Lower leg skin (tissue), 4 donors: Measurements from ENCODE around the gene FGD3. TPM values are rescaled to one million over a fixed set of nuclear protein-coding genes. Genes with fewer than 3 reads are reported as not detected.

Experiments used
- DNase-seq, 2 donors: peaks; one replicate each; pipeline ENCODE4 v3.0.0-alpha.2; 2019; ENCODE audit warnings: low spot score in 2 of 2
- H3K4me3 ChIP-seq: fragments of 200-600 bp; sonication (generic); 2 replicates; pipeline ENCODE4 v1.5.1; 2017; ENCODE audit warnings: mild to moderate bottlenecking, low read depth; ENCODE audit not compliant: poor library complexity, severe bottlenecking
- CTCF ChIP-seq, 3 donors: fragments of 450-650 bp; IDR thresholded peaks; one replicate each; pipeline ENCODE4 v1.5.1; 2016; ENCODE audit warnings: antibody characterized with exemption in 3 of 3, mild to moderate bottlenecking in 3 of 3, moderate library complexity in 2 of 3
- POLR2A ChIP-seq, 2 donors: fragments of 450-650 bp; IDR thresholded peaks; one replicate each; pipeline ENCODE4 v1.6.1; 2016 to 2017; ENCODE audit warnings: antibody characterized with exemption in 2 of 2, mild to moderate bottlenecking in 1 of 2, moderate library complexity in 1 of 2
- WGBS, 2 donors: methylation state at CpG; one replicate each; pipeline ENCODE4 v1.1.5; 2018; 5-methylcytosine and 5-hydroxymethylcytosine counted together
- intact Hi-C: fragments of 100-400 bp; cut with DNase I; formaldehyde crosslinking; loops from one replicate; pipeline ENCODE4 v1.15.0; 2023; ENCODE audit warnings: low total_unique reads
- total RNA-seq, 4 donors: library from RNA; depleted of rRNA; stranded (reverse); fragments of >200 nt; gene quantifications; one replicate each; pipeline ENCODE4 v1.1.0, GENCODE V29; 2016

The FGD3 gene
- total RNA-seq, 4 donors from 2014 or later: 3.4 to 11.6 (median 5.7) TPM

GRCh38 chr9:93054758-93055704 lies 107.7 kb downstream of the FGD3 start:
- no peak for TF ChIP-seq POLR2A (IDR thresholded peaks at IDR 0.05)
- TF ChIP-seq CTCF (IDR thresholded peaks at IDR 0.05): no peak
- no peak overlapping the region for H3K4me3 ChIP-seq
- intact Hi-C loops: no loop called here
- DNase-seq: no peak
- WGBS, 2 donors: 81 to 86% methylated on average over 11 of the region's 11 CpGs

DNA sequence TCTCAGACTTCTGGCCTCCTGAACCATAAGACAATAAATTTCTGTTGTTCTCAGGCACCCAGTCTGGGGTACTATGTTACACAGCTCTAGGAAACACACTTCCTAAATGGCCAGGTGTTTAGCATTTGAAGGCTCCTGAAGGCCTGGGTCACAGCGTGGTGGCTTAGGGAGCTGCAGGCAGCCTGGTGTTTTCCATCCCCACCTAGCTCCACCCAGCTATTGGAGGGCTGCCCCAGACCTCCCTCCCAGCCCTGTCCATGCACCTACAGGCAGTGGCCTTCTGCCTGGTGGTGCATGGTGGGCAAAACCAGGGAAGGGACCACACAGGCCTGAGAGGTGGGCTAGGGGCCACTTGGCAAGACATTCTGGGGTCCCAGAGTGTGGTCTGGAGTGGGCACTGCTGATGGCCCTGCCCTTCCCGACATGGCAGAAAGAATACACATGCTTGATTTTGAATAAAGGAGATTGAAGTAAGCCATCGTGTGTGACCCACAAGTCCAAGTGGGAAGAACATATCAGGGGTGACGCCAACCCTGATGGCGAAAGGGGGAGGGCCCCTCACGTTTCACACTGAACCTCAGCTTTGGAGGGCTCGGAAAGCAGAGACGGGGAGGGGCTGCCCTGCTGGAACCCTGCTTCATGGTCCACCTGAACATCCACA lies 109.8 kb downstream of the FGD3 start:
- 88 to 93% methylated on average over 8 of the region's 8 CpGs for WGBS, 2 donors
- H3K4me3 ChIP-seq: no peak overlapping the region
- intact Hi-C loops: no loop called here
- TF ChIP-seq POLR2A (IDR thresholded peaks at IDR 0.05) (no peak), CTCF (IDR thresholded peaks at IDR 0.05) (no peak)
- DNase-seq: no peak

DNA sequence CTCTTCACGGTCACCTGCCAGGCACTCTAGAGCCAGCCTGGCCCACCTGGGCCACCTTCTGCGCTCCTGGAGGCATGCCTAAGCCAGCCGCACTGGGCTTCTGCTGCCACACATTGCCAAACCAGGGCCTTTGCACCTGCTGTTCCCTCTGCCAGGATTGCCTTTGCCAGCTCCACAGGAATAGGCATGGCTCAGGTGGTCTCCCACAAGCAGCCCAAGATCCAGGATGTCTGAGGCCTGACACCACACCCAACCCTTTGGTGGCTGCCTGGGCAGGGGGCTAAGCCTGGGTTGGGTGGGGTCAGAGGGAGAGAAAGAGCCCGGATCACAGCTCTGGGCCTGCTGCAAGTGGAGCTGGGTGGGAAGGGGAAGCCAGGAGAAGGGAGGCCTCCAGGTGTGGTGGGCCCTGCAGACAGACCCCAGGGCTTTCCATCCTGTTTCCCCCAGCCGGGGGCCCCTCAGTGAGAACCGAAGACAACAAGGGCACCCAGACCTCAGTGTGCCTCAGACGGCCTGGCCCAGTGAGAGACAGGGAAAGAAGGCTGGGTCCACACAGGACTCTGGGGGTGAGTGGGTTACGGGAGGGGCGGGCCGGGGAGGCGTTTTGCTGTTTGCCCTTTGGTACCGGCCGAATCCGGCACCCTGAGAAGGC lies 110.5 kb downstream of the FGD3 start:
- intact Hi-C loops: no loop called here
- TF ChIP-seq POLR2A (IDR thresholded peaks at IDR 0.05) (no peak), CTCF (IDR thresholded peaks at IDR 0.05) (no peak)
- no peak overlapping the region for H3K4me3 ChIP-seq
- 63 to 66% methylated on average over 14 of the region's 14 CpGs for WGBS, 2 donors
- DNase-seq: no peak

DNA sequence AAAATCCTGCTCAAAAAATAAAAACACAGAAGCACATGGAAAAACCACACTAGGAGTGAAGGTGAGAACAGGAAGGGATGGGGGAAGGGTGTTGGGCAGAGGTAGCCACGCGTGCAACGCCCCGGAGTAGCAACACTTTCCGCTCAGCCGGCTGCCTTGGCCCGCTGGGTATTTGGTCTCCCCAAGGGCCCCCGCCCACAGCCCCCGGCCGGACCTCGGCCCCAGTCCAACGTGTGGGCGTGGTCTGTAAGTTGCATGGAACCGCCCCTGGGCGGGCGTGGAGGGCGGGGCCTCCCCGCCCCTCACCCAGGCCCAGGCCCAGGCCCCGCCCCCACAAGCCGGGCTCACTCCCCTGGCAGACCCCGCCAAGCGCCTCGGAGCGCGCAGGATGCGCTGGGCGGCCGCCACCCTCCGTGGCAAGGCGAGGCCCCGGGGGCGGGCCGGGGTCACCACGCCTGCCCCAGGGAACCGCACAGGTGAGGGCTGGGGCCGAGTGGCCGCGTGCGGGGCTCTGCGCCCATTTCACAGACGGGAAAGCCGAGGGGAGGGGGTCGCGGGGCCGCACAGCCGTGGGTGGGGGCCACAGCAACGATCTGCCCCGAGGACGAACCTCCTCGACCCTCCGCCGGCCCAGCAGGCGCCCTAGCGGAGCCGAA lies 111.2 kb downstream of the FGD3 start, which contains the start of gene SUSD3:
TSS of gene SUSD3 (plus strand) at position 347 of the 656 bp plus-strand sequence. CDS start at position 389, 42 bp downstream.
- H3K4me3 ChIP-seq: peak within 1 kb of the TSS; percentile 13
- intact Hi-C loops: no loop called here
- no peak for TF ChIP-seq CTCF (IDR thresholded peaks at IDR 0.05)
- TF ChIP-seq POLR2A (IDR thresholded peaks at IDR 0.05): no peak
- WGBS, 2 donors: 1 to 3% methylated on average over 12 to 41 of the region's 55 CpGs
- DNase-seq: peak; percentile 30 to 92

DNA sequence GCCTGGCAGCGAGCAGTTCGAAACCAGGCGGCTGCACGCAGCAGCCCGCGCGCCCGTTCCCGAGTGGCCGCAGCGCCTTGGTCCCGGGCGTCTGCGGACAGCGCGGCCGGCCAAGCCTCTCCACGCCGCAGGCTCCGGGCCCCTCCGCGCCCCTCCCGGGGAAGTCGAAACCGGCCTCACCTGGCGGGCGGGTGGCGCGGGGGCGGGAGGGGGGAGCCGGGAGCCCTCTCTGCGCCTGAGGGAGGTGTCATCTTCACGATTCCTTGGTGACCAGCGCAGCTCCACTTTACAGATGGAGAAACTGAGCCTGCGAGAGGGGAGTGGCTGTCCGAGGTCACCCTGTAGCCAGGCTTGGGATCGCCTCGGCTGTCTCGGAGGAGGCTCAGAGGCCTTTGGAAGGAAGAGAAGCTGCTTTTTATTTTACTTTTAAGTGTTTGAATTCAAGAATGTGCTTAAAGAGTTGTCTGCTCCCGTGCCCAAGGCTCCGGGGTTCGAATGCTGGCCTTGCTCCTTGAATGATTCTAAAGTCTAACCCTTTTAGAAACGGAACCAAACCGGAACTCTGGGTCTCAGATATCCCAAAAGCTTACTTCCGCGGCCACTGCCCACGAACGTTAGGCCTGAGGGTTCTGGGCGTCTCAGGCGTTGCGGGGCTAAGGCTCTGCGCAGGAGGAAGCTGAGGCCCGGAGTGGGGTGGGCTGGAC lies 111.8 kb downstream of the FGD3 start:
- TF ChIP-seq CTCF (IDR thresholded peaks at IDR 0.05) (no peak), POLR2A (IDR thresholded peaks at IDR 0.05) (no peak)
- intact Hi-C loops: no loop called here
- WGBS, 2 donors: 28 to 32% methylated on average over 40 to 52 of the region's 53 CpGs
- no peak for DNase-seq
- H3K4me3 ChIP-seq: peak overlapping the region; percentile 13
